GM19035 (cell line): ENCODE data around the gene NDUFB6.
"Not testable (repeated sequence)": the region's sequence is repeated elsewhere in the genome, so short reads cannot be mapped to it uniquely, and the experiment has no call there.

ENCODE experiments used
- ATAC-seq: cut with Tn5 transposase; IDR thresholded peaks from one replicate; pipeline ENCODE4 v1.9.1; 2021; ENCODE audit not compliant: unreplicated experiment

Gene NDUFB6

GRCh38 chr9:32524892-32525708 lies 47.9 kb downstream of the NDUFB6 start:
- no peak for ATAC-seq

DNA sequence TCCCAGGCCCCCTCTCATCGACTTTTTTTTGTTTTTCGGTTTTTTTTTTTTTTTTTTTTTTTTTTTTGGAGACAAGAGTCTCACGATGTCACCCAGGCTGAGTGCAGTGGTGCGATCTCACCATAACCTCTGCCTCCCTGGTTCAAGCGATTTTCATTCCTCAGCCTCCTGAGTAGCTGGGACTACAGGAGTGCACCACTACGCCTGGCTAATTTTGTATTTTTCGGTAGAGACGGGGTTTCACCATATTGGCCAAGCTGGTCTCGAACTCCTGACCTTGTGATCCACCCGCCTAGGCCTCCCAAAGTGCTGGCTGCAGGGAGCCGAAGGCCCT lies 48.4 kb downstream of the NDUFB6 start:
- ATAC-seq, result not testable (repeated sequence)

- no peak for ATAC-seq
Measured at GRCh38 chr9:32523910-32524309, 49.0 kb downstream of the NDUFB6 start.

- no peak for ATAC-seq
Measured at GRCh38 chr9:32518276-32518675, 54.7 kb downstream of the NDUFB6 start.

DNA sequence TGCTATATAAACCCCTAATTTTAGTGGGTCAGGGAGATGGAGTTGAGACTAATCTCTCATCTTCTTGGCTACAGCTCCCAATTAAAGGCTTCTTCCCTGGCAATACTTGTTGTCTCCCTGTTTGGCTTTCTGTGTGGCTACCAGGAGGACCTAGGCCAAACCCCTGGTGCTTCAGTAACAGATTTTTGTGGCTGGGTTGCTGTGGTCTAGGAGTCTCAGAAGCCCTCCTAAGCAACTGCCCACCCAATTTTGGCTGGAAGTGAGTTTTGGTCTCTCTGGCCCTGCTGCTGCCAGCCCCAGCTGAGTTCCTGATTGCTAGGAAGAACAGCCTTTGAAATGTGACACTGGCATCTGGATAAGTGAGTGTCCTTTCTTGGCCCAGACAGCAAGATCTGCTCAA lies 56.7 kb downstream of the NDUFB6 start:
- no peak for ATAC-seq

GRCh38 chr9:32508728-32509127 lies 64.2 kb downstream of the NDUFB6 start:
- ATAC-seq, result no peak

GRCh38 chr9:32503008-32503407 lies 70.0 kb downstream of the NDUFB6 start:
- ATAC-seq, result no peak
